OCI-LY7 (cell line): ENCODE data around the gene CFAP57. TPM values are rescaled to one million over a fixed set of nuclear protein-coding genes. Genes with fewer than 3 reads are reported as not detected.

Source experiments
- BruUV-seq: library from RNA; stranded (reverse); fragments of 400-500 nt; replicated peaks from 2 replicates; lab custom pipeline; 2021; lab: Mats Ljungman, UMichigan
- CTCF ChIA-PET: fragments of 300-600 bp; sonication (Branson Sonifier 250); formaldehyde crosslinking; loops from one replicate; lab custom pipeline; 2022; ENCODE audit warnings: antibody characterized with exemption; ENCODE audit not compliant: unreplicated experiment; lab: Charles Lee
- POLR2A ChIA-PET: fragments of 300-600 bp; sonication (Branson Sonifier 250); formaldehyde crosslinking; loops from one replicate; lab custom pipeline; 2022; ENCODE audit warnings: antibody characterized with exemption; lab: Charles Lee
- DNase-seq: peaks from one replicate; pipeline ENCODE4 v3.0.0-alpha.2; 2015; ENCODE audit warnings: low spot score
- H2AFZ ChIP-seq: fragments of 200-600 bp; sonication (generic), shearing (Covaris generic); 2 replicates; pipeline ENCODE4 v1.6.1; 2014; ENCODE audit warnings: mild to moderate bottlenecking, antibody characterized with exemption, low read length, moderate library complexity
- H3K27ac ChIP-seq: fragments of 200-600 bp; sonication (generic); 2 replicates; pipeline ENCODE4 v1.5.1; 2014; ENCODE audit warnings: mixed run types, low read depth, mild to moderate bottlenecking, moderate library complexity, low read length, inconsistent platforms; ENCODE audit not compliant: poor library complexity, severe bottlenecking
- H3K36me3 ChIP-seq: fragments of 200-600 bp; sonication (generic); 2 replicates; pipeline ENCODE4 v1.6.1; 2014; ENCODE audit warnings: mild to moderate bottlenecking, antibody characterized with exemption, low read length, moderate library complexity, mixed read lengths; ENCODE audit not compliant: insufficient read depth
- H3K4me1 ChIP-seq: fragments of 200-600 bp; sonication (generic); 2 replicates; pipeline ENCODE4 v1.5.1; 2014; ENCODE audit warnings: mild to moderate bottlenecking, low read length; ENCODE audit not compliant: insufficient read depth, poor library complexity, severe bottlenecking
- H3K4me2 ChIP-seq: fragments of 200-600 bp; sonication (generic); 2 replicates; pipeline ENCODE4 v1.6.1; 2014; ENCODE audit warnings: mild to moderate bottlenecking, low read length
- H3K4me3 ChIP-seq: fragments of 200-600 bp; sonication (generic); 2 replicates; pipeline ENCODE4 v1.5.1; 2014; ENCODE audit warnings: mild to moderate bottlenecking, low read depth, low read length; ENCODE audit not compliant: poor library complexity, severe bottlenecking
- H3K79me2 ChIP-seq: fragments of 200-600 bp; sonication (generic); 2 replicates; pipeline ENCODE4 v1.6.1; 2016; ENCODE audit warnings: low read depth, mild to moderate bottlenecking, low read length, moderate library complexity, mixed read lengths; ENCODE audit not compliant: insufficient read depth
- H3K9me2 ChIP-seq: fragments of 200-600 bp; sonication (generic); 2 replicates; pipeline ENCODE4 v1.6.1; 2016; ENCODE audit warnings: mild to moderate bottlenecking, low read length, mixed read lengths; ENCODE audit not compliant: insufficient read depth
- H3K9me3 ChIP-seq: fragments of 200-600 bp; sonication (generic); 2 replicates; pipeline ENCODE4 v1.6.1; 2014; ENCODE audit warnings: mild to moderate bottlenecking, mixed run types, low read length, mixed read lengths
- H4K20me1 ChIP-seq: fragments of 200-600 bp; sonication (generic); 2 replicates; pipeline ENCODE4 v1.6.1; 2014; ENCODE audit warnings: mild to moderate bottlenecking, antibody characterized with exemption, low read length, moderate library complexity, mixed read lengths; ENCODE audit not compliant: insufficient read depth
- EZH2phosphoT487 ChIP-seq: fragments of 200-600 bp; sonication (generic); IDR thresholded peaks from 2 replicates; pipeline ENCODE4 v1.6.1; 2018; ENCODE audit warnings: low read depth, borderline replicate concordance, mild to moderate bottlenecking, mixed run types, antibody characterized with exemption, low read length, moderate library complexity, mixed read lengths
- intact Hi-C: fragments of 100-400 bp; cut with micrococcal nuclease; formaldehyde crosslinking; loops from one replicate; pipeline ENCODE4 v1.10.0; 2022; ENCODE audit not compliant: unreplicated experiment
- total RNA-seq, 2 experiments: library from RNA; depleted of rRNA in 1 of 2; stranded (reverse); fragments of >200 nt in 1 of 2; shearing (Covaris generic) in 1 of 2; gene quantifications; 2 replicates each; pipeline ENCODE4 v1.2.3, GENCODE V29; 2014 to 2022
- TF ChIP-seq, protein P1 (sequence below): fragments of 200-600 bp; sonication (generic); conservative IDR thresholded peaks from 2 replicates; pipeline ENCODE4 v1.5.1; 2014; ENCODE audit warnings: mild to moderate bottlenecking, antibody characterized with exemption, low read length, moderate library complexity, mixed read lengths

Gene CFAP57
- total RNA-seq, 2 experiments from 2014 or later = 0.17 TPM; not detected in 1

DNA sequence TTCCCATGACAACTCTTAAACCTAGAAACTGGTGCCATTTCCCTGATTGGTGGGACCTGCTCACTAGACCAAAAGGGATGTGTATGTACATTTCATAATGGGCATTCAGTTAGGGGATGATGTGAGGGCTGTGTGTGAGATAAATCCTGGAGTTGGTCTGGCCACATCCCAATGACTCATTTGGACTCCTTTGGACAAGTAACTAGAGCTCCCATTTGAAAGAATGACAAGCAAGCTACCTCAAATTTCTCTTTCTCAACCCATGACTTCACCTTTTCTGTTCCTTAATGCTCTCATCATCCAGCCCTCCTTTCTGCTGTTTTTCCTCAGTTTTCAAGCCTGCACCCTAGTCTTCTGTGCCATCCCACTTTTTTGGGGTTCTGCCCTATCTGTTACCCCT is 27.9 kb upstream of the CFAP57 start:
- no peak overlapping the region for H3K27ac ChIP-seq
- no peaks in the 10 kb centered on the region for H3K79me2 ChIP-seq
- no peak overlapping the region for H3K4me2 ChIP-seq
- BruUV-seq = no TSS peak
- ChIA-PET POLR2A (no interaction called here), CTCF (no interaction called here)
- no peaks in the 10 kb centered on the region for H4K20me1 ChIP-seq
- no peaks in the 10 kb centered on the region for H3K9me2 ChIP-seq
- H3K4me3 ChIP-seq = no peak overlapping the region
- DNase-seq = no peak
- TF ChIP-seq, protein P1, sequence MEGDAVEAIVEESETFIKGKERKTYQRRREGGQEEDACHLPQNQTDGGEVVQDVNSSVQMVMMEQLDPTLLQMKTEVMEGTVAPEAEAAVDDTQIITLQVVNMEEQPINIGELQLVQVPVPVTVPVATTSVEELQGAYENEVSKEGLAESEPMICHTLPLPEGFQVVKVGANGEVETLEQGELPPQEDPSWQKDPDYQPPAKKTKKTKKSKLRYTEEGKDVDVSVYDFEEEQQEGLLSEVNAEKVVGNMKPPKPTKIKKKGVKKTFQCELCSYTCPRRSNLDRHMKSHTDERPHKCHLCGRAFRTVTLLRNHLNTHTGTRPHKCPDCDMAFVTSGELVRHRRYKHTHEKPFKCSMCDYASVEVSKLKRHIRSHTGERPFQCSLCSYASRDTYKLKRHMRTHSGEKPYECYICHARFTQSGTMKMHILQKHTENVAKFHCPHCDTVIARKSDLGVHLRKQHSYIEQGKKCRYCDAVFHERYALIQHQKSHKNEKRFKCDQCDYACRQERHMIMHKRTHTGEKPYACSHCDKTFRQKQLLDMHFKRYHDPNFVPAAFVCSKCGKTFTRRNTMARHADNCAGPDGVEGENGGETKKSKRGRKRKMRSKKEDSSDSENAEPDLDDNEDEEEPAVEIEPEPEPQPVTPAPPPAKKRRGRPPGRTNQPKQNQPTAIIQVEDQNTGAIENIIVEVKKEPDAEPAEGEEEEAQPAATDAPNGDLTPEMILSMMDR = no peak
- no peak for TF ChIP-seq EZH2phosphoT487
- no peaks in the 10 kb centered on the region for H3K9me3 ChIP-seq
- no peak overlapping the region for H2AFZ ChIP-seq
- intact Hi-C loops = no loop called here
- H3K4me1 ChIP-seq = no peaks in the 10 kb centered on the region
- no peaks in the 10 kb centered on the region for H3K36me3 ChIP-seq

DNA sequence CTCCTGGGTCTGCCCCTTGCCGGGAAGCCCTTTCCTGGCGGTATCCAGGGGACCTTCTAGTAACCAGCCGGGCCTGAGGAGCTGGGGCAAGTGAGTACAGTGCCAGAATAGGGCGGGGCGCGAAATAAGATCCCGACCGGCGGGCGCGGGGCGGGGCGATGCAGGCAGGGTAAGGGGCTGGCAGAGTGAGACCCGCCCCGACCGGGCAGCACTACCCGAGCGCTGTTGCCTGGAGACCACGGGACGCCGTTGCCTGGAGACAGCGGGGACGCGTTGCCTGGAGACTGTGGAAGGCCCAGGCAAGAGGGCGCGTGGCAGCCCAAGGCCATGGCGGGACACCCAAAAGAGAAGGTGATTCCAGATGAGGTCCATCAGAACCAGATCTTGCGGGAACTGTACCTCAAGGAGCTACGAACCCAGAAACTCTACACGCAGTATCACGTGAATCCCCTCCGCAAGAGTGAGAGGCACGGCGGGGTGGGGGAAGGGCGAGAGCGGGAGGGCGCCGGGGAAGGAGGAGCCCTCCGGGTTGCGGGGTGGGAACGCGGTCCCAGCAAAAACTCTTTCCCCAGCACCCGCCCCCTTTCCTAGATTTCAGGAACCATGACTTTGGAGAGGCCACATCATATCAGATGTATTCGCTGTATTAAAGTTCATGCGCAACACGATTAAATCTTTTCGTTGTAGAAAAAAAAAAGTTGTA is 24.4 kb upstream of the CFAP57 start:
- POLR2A ChIA-PET = interaction anchor here (0.6 kb wide), 1 partner anchor 11 kb away, joined by 3 read pairs; no protein-coding TSS in a partner anchor
- no peak overlapping the region for H3K4me3 ChIP-seq

DNA sequence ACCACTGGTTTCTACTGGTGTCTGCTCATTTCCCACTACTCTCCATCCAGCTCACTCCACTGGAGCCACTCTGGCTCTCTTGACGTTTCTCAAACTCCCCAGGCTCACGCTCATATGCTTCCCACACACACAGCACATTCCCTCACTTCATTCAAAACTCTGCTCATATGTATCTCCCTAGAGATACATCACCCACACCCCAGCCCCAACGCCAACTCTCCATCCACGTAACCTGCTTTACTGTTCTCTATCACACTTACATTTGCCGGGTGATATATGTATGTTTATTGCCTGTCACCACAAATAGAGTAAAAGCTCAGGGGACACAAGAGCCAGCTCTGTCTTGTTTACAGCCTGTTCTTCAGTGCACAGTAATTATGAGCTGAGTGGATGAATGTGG is 22.2 kb upstream of the CFAP57 start:
- POLR2A ChIA-PET = no interaction called here
- CTCF ChIA-PET = no interaction called here
- no peak overlapping the region for H2AFZ ChIP-seq
- no TSS peak for BruUV-seq
- no peaks in the 10 kb centered on the region for H3K36me3 ChIP-seq
- H3K4me2 ChIP-seq = no peak overlapping the region
- no peaks in the 10 kb centered on the region for H3K9me3 ChIP-seq
- no peaks in the 10 kb centered on the region for H3K9me2 ChIP-seq
- TF ChIP-seq EZH2phosphoT487 = no peak
- TF ChIP-seq, protein P1 = no peak
- DNase-seq = no peak
- H3K27ac ChIP-seq = no peak overlapping the region
- H3K4me3 ChIP-seq = no peak overlapping the region
- intact Hi-C loops = no loop called here
- no peaks in the 10 kb centered on the region for H3K4me1 ChIP-seq
- H4K20me1 ChIP-seq = no peaks in the 10 kb centered on the region
- no peaks in the 10 kb centered on the region for H3K79me2 ChIP-seq

More for the DNA sequence above, 24.4 kb upstream of the CFAP57 start:
- no TSS peak for BruUV-seq
- intact Hi-C loops = no loop called here
- no peaks in the 10 kb centered on the region for H4K20me1 ChIP-seq
- no peak for TF ChIP-seq EZH2phosphoT487
- TF ChIP-seq, protein P1 = no peak
- H3K4me2 ChIP-seq = no peak overlapping the region
- H3K27ac ChIP-seq = no peak overlapping the region
- no peaks in the 10 kb centered on the region for H3K9me3 ChIP-seq
- no peak overlapping the region for H2AFZ ChIP-seq
- H3K4me1 ChIP-seq = no peaks in the 10 kb centered on the region
- H3K36me3 ChIP-seq = no peaks in the 10 kb centered on the region
- H3K9me2 ChIP-seq = no peaks in the 10 kb centered on the region
- CTCF ChIA-PET = no interaction called here
- DNase-seq = no peak
- no peaks in the 10 kb centered on the region for H3K79me2 ChIP-seq
